ES-I3 (cell line): ENCODE data around the gene USP46.

ENCODE experiments used
- H3K36me3 ChIP-seq: 2 replicates; pipeline ENCODE4 v1.6.1; 2013; ENCODE audit warnings: mild to moderate bottlenecking, low read length, control low read depth, moderate library complexity; ENCODE audit not compliant: insufficient read depth
- H3K4me1 ChIP-seq: 2 replicates; pipeline ENCODE4 v1.6.1; 2013; ENCODE audit warnings: mild to moderate bottlenecking, control low read depth, low read length; ENCODE audit not compliant: insufficient read depth
- H3K9ac ChIP-seq: 2 replicates; pipeline ENCODE4 v1.6.1; 2013; ENCODE audit warnings: low read depth, mild to moderate bottlenecking, low read length, moderate library complexity
- H3K9me3 ChIP-seq: 2 replicates; pipeline ENCODE4 v1.6.1; 2013; ENCODE audit warnings: mild to moderate bottlenecking, low read length, moderate library complexity; ENCODE audit not compliant: control insufficient read depth, insufficient read depth

Gene USP46

DNA sequence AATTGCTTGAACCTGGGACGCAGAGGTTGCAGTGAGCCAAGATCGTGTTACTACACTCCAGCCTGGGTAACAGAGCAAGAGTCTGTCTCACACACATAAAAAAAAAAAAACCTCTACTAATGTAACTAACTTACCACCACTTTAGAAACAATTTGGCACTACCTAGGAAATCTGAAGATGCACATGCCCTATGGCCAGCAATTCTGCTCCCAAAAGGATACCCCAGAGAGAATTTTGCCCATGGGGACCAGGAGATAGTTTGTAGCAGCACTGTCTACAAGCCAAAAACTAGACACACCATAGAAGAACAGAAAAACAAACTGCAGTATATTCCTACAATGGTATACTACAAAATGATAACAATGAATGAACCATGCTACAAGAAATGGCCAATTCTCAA lies 37.5 kb downstream of the USP46 start:
- H3K9ac ChIP-seq = no peak overlapping the region
- H3K36me3 ChIP-seq = peaks cover 3% of the 10 kb centered on the region; the same call in 1 of the 2 replicates
- peaks cover 10% of the 10 kb centered on the region for H3K4me1 ChIP-seq
- no peaks in the 10 kb centered on the region for H3K9me3 ChIP-seq

DNA sequence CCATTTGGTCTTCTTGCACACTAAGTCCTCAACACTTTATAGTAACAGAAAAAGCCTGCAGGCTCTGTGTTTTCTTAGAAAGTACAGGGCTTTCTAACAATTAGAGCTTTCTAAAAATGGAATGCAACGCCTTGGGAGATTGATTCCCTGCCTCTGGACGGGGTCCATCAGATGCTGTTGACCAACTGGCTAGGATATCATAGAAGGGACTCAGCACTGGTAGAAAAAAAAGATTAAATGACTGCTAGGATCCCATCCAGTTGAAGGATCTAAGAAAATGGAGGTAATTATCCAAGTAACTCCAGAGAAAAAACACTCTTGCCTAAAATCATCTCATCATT lies 39.5 kb downstream of the USP46 start:
- H3K4me1 ChIP-seq = peaks cover 10% of the 10 kb centered on the region
- H3K9me3 ChIP-seq = no peaks in the 10 kb centered on the region
- H3K36me3 ChIP-seq = no peaks in the 10 kb centered on the region
- H3K9ac ChIP-seq = no peak overlapping the region

DNA sequence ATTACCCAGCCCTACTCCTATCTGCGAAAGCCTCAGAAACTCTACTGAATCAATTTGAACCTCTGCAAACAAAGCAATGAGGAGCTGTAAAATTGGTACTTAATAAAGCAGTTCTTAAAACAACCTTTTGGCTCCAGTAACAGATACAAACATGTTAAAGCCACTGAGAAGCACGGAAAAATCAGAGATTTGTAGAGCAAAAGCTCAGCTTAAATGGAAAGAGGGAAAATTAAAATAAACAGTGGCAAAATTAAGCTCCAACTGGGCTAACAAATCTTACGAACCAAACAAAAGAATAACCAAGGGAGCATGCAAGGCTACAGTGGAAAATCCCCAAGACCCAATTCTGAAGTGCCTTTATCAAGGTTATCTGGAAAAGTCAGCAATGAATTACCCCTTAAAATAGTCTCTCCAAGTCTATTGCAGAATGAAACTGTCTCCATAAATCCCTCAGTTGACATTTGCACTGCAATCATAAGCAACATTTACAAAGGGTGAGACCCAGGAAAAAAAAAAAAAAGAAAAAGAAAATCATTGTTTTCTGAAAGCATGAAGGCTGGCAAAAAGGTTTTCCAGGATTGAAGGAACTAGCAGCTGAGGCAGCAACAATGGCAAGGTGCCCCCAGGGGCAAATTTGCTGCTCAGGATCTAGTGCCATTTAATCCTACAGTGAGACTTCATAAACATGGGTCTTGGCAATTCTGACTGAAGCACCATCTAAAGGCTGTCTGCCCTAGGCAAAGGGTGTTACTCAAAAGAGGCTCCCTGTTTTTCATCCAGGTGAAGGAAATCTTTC lies 40.1 kb downstream of the USP46 start:
- H3K9ac ChIP-seq = no peak overlapping the region
- peaks cover 10% of the 10 kb centered on the region for H3K4me1 ChIP-seq
- 0 out of 2 replicates have a peak, but pooled peaks cover 4% of the 10 kb centered on the region for H3K36me3 ChIP-seq
- no peaks in the 10 kb centered on the region; the same call in 1 of the 2 replicates for H3K9me3 ChIP-seq

DNA sequence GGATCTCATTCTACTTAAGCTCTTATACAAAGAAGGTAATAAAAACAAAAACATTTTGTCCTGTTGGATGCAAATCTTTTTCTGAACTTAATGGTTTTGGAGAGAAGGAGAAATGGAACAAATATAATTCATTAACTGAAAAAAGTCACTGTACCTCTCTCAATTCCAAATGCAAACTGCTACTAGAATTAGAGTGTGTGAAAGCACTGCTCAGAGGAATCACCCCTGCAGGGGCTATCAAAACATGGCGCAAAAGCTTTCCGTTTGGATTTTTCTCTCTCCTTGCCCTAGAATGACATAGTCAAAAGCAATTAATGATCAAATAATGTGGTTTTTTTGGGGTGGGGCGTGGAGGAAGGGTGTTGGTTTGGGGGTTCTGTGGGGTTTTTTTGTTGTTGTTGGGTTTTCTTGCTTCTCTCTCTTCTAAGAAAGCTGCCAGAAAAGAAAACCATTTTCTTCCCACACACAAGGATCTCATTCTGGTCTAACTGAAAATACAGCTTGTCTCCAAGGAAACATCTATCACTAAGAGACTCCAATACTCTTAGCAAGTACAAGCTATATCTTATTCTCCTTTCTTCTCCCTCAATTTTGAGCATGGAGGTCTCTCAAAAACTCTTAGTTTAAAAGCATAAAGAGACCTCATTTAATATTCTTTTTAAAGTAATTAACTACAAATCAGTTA lies 41.6 kb downstream of the USP46 start:
- peaks cover 10% of the 10 kb centered on the region for H3K4me1 ChIP-seq
- no peak overlapping the region for H3K9ac ChIP-seq
- no peaks in the 10 kb centered on the region; the same call in 1 of the 2 replicates for H3K9me3 ChIP-seq
- 0 out of 2 replicates have a peak, but pooled peaks cover 4% of the 10 kb centered on the region for H3K36me3 ChIP-seq

- Histone ChIP-seq H3K9ac (no peak overlapping the region), H3K9me3 (no peaks in the 10 kb centered on the region; the same call in 1 of the 2 replicates), H3K4me1 (0 out of 2 replicates have a peak, but pooled peaks cover 1% of the 10 kb centered on the region), H3K36me3 (peaks cover 7% of the 10 kb centered on the region; the same call in 1 of the 2 replicates)
Measured at GRCh38 chr4:52614241-52614640, 44.9 kb downstream of the USP46 start.

DNA sequence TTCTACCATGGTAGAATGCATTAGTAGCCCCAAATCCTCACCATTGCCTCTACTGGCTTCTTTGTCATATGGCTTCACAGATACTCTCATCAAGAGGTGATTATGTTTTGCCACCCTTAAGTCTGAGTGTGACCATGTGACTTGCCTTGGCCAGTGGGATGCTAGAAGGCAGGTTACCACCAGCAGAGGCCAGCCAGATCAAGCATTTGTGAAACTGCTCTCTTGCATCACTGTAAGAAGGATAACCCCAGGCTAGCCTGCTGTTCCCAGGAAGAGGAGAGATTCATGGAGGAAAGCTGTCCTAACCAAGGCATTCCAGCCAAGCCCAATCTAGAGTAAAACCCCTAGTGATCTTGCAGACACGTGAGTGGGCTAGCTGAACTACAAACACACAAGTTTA lies 46.8 kb downstream of the USP46 start:
- H3K4me1 ChIP-seq = no peaks in the 10 kb centered on the region
- peaks cover 14% of the 10 kb centered on the region for H3K36me3 ChIP-seq
- H3K9me3 ChIP-seq = no peaks in the 10 kb centered on the region; the same call in 1 of the 2 replicates
- H3K9ac ChIP-seq = no peak overlapping the region

- no peaks in the 10 kb centered on the region; the same call in 1 of the 2 replicates for H3K9me3 ChIP-seq
- H3K4me1 ChIP-seq = no peaks in the 10 kb centered on the region
- peaks cover 14% of the 10 kb centered on the region for H3K36me3 ChIP-seq
- H3K9ac ChIP-seq = no peak overlapping the region
Measured at GRCh38 chr4:52611030-52611555, 48.0 kb downstream of the USP46 start.

DNA sequence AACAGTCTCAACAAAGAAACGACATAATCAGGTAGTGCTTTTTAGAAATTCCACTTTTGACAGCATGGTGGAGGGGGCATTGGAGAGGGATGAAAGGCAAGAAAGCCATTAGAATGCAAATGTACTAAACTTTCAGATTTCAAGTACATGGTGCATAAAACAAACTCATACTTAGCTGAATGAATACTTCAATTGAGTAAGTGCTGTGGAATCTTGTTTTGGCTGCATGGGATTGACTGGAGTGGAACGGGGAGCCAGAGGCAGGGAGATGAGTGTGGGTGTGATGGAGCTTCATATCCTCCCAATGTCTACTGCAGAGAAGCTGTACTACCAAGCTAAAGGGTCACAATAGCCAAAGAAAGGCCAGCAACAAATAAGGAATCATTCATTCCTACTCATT lies 52.4 kb downstream of the USP46 start:
- no peaks in the 10 kb centered on the region for H3K4me1 ChIP-seq
- H3K9me3 ChIP-seq = no peaks in the 10 kb centered on the region
- H3K9ac ChIP-seq = no peak overlapping the region
- H3K36me3 ChIP-seq = peaks cover 11% of the 10 kb centered on the region

DNA sequence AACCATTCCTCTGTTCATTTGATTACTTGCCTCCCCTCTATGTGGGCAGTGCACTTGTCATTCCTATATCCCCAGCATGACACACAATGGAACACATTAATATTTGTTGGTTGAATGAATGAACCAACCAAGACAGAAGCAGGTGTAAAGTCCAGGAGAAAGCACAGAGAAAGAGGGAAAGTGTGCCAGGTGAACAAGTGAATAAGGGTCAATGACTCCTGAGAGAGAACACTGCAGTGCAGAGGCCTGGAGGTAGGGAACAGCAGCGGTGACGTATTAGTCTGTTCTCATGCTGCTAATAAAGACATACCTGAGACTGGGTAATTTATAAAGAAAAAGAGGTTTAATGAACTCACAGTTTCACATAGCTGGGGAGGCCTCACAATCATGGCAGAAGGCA lies 53.1 kb downstream of the USP46 start:
- H3K36me3 ChIP-seq = peaks cover 11% of the 10 kb centered on the region
- H3K4me1 ChIP-seq = no peaks in the 10 kb centered on the region
- no peaks in the 10 kb centered on the region for H3K9me3 ChIP-seq
- no peak overlapping the region for H3K9ac ChIP-seq

DNA sequence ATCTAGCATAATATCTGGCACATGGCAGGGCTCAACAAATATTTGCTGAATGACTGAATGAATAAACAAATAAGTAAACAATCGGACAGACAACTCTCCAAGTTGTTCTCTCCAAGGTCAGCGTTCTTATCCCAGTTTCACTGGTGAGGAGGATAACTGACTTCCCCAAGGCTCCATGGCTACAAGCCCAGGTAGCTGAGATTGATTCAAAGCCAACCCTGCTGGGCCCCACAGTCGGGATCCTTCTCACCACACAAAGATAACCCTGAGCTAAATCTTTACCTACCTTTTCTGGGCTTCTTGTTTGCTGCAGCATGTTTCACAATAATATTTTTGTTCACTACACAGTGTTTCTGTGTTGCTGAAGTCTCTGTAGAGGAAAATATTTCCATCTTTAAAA lies 54.9 kb downstream of the USP46 start:
- Histone ChIP-seq H3K36me3 (peaks cover 7% of the 10 kb centered on the region), H3K4me1 (no peaks in the 10 kb centered on the region), H3K9me3 (no peaks in the 10 kb centered on the region), H3K9ac (no peak overlapping the region)

- no peaks in the 10 kb centered on the region for H3K9me3 ChIP-seq
- no peaks in the 10 kb centered on the region for H3K4me1 ChIP-seq
- H3K9ac ChIP-seq = no peak overlapping the region
- no peaks in the 10 kb centered on the region; the same call in 1 of the 2 replicates for H3K36me3 ChIP-seq
Measured at GRCh38 chr4:52600275-52600674, 58.8 kb downstream of the USP46 start.

- H3K9me3 ChIP-seq = no peaks in the 10 kb centered on the region
- no peak overlapping the region for H3K9ac ChIP-seq
- H3K4me1 ChIP-seq = no peaks in the 10 kb centered on the region
- H3K36me3 ChIP-seq = no peaks in the 10 kb centered on the region; the same call in 1 of the 2 replicates
Measured at GRCh38 chr4:52595001-52595400, 64.1 kb downstream of the USP46 start.

DNA sequence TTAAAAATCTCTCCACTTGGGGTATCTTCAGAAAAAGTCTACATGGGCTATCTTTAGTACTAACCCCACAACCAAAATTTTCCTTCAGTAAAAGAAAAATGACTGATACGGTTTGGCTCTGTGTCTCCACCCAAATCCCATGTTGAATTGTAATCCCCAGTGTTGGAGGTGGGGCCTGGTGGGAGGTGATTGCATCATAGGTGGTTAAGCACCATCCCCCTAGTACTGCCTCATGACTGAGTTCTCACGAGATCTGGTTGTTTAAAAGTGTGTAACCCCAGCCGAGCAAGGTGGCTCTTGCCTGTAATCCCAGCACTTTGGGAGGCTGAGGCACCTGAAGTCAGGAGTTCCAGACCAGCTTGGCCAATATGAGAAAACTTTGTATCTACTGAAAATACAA lies 66.8 kb downstream of the USP46 start:
- Histone ChIP-seq H3K4me1 (no peaks in the 10 kb centered on the region), H3K9ac (no peak overlapping the region), H3K9me3 (no peaks in the 10 kb centered on the region), H3K36me3 (no peaks in the 10 kb centered on the region; the same call in 1 of the 2 replicates)

GRCh38 chr4:52588771-52589591 lies 70.1 kb downstream of the USP46 start:
- Histone ChIP-seq H3K4me1 (peaks cover 4% of the 10 kb centered on the region; the same call in 1 of the 2 replicates), H3K9ac (no peak overlapping the region), H3K9me3 (no peaks in the 10 kb centered on the region), H3K36me3 (no peaks in the 10 kb centered on the region)
